CD4-positive, alpha-beta T cell treated with Interleukin-10 for 1 hour (primary cell): Measurements from ENCODE around the gene SH3PXD2B.
A peak's percentile ranks its signal among the peaks of the same experiment; 100 is the strongest.
"Not testable (repeated sequence)": the region's sequence is repeated elsewhere in the genome, so short reads cannot be mapped to it uniquely, and the experiment has no call there.

Experiments
- DNase-seq: peaks from one replicate; pipeline ENCODE4 v3.0.0-alpha.2; 2020

The SH3PXD2B gene

GRCh38 chr5:172417130-172417841 lies 37.0 kb downstream of the SH3PXD2B start:
- no peak for DNase-seq

GRCh38 chr5:172415362-172416275 lies 38.7 kb downstream of the SH3PXD2B start:
- no peak for DNase-seq

GRCh38 chr5:172414531-172415361 lies 39.6 kb downstream of the SH3PXD2B start:
- DNase-seq: no peak

DNA sequence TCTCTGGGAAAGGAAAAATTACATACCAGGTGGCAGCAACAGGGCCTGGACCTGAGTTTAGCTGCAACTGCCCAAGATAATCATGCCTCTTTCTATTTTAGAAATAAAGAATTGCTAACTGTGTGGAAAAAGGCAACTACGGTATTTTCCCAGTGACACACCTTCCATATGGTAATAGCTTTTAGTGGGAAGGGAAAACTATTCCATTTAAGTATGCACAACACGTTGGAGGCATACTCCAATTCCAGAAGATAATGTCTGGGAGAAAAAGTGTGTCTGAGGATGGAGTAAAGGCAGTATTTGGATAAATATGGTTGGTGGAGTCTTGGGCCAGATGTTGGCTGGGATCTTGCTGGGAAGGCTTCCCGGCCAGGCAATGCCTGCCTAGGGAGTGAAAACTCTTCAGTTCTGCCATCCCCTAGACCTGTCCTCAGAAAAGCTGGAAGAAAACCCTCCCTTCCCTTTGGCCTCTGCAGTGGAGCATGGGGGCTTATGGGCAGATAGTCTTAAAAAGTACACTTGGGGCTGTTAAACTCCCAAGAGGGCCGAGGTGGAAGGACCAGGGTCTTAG lies 40.6 kb downstream of the SH3PXD2B start:
- no peak for DNase-seq

GRCh38 chr5:172412724-172413286 lies 41.5 kb downstream of the SH3PXD2B start:
- DNase-seq: no peak

- DNase-seq: no peak
Measured at GRCh38 chr5:172411484-172412072, 42.7 kb downstream of the SH3PXD2B start.

GRCh38 chr5:172410662-172411483 lies 43.5 kb downstream of the SH3PXD2B start:
- DNase-seq: no peak

- peak; percentile 13 for DNase-seq
Measured at GRCh38 chr5:172410160-172410559, 44.2 kb downstream of the SH3PXD2B start.

GRCh38 chr5:172409477-172409876 lies 44.8 kb downstream of the SH3PXD2B start:
- not testable (repeated sequence) for DNase-seq

DNA sequence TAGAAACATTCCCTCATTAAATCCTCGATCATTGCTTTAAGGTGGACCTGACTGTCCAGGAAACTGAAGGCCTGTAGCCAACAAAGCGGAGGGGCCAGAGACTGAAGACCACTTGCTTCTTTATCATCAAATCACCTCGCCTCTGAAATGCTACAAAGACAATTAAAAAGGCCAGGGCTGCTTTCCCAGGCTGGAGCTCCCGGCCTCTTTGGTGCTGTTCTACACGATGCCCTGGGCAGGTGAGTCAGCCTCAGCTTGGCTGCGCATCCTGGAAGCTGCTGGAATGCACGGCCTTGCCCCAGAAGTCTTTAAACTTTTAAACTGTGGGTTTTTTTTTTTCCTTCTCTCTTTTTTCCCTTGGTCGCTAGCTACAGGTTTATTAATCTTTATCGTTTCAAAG lies 46.5 kb downstream of the SH3PXD2B start:
- DNase-seq: no peak

DNA sequence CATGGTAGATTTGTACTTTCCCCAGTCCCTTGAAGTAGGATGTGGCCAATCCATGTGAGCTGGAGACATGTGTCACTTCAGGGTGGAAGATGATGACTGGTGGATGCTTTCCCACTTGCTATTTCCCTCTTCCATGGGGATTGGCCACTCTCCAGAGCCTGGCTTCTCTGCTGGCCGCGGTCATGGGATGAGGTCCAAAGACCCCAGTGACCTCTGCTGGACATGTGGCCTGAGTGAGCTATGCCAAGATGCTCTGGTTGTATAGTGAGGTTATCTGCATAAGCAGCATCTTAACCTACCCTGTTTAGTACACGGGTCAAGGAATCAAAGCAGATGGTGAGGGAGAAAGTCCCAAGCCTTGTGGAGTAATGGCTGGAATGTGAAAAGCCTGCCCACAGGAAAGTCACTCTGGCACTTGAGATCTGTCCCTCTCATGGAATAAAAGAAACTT lies 47.1 kb downstream of the SH3PXD2B start:
- DNase-seq: no peak

DNA sequence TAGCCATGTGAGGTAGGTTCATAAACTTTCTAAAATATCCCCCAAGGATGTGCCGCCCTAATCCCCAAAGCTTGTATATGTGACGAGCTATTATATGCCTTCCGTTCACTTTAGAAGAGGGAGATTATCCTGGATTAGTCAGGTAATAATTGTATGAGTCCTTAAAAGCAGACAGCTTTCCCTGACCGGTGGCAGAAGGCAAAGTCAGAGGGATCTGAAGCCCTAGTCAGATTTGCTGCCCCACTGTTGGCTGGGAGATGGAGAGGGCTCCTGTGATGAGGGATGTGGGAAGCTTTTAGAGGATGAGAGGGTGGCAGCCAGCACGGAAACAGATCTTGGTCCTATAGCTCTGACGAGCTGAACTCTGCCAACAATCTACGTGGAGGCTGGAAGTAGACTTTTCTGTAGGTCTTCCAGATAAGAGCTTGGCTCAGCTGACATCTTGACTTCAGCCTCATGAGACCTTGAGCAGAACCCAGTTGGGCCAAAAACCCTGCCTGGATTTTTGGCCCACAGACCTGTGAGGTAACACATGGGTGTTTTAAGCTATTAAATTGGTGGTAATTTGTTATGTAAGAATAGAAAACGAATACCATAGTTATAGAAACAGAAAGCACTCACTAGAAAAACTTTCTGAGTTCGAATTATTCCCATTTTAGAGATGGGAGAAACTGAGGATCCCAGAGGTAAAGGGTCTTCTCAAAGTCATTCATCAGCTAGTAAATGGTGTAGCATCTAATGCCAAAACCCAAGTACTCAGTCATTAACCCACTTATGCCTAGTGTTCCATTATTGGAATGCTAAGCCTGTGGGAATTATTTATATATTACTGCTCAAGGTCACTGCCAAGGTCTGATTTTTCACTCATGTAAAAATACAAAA lies 48.9 kb downstream of the SH3PXD2B start:
- DNase-seq: no peak

GRCh38 chr5:172404746-172405145 lies 49.6 kb downstream of the SH3PXD2B start:
- DNase-seq: no peak

DNA sequence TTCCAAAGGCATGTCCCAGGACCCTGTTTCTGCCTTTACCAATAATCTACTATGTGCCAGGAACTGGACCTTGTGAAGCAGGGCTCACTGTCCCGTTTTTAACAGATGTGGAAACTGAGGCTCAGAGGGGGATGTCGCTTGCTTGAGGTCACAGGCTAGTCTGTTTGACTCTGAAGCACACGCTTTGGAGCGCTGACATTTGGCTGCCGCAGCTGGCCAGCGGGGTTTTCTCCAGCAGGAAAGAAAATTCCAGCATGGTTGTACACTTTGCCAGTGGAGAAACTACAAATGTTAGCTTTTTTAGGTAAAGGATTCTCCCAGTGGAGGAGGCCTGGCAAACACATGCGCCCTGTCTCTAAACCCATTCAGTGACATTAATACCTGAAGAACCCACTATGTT lies 50.5 kb downstream of the SH3PXD2B start:
- DNase-seq: no peak

DNA sequence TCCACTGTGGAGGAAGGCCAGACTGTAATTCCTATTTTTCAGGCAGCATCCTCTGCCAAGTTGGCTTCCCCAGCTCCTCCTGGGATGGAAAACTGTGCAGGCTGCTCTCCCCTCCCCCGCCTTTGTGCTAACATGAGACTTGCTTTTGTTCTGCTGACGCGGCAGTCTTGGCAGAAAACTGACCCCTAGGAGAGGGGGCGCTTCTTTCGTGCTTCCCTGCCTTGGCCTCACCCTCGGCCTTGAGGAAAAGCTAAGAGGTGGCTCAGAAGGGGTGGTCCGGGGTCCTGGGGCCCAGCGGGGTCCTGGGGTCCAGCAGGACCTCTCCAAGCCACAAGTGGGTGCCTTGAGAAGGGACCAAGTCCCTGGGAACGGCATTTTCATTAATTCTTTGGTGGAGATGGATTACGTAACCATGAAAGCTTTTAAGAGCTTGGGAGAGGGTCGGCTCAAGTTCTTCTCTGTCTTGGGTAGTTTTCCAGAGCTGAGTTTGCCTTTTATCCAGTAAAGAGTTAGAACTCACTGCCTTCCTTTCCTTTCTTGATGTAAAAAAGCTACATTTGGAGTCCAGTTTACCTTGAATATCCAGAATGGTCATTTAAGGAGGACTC lies 51.0 kb downstream of the SH3PXD2B start:
- no peak for DNase-seq

- DNase-seq: no peak
Measured at GRCh38 chr5:172402531-172403188, 51.7 kb downstream of the SH3PXD2B start.

DNA sequence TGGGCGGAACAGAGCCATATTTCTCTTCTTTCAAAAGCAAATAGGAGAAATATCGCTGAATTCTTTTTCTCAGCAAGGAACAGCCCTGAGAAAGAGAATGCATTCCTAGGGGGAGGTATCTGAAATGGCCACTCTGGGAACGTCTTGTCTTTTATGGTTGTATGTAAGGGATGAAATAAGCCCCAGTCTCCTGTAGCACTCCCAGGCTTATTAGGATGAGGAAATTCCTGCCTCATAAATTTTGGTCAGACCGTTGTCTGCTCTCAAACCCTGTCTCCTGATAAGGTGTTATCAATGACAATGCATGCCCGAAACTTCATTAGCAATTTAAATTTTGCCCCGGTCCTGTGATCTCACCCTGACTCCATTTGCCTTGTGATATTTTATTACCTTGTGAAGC lies 52.3 kb downstream of the SH3PXD2B start:
- DNase-seq: not testable (repeated sequence)

GRCh38 chr5:172399826-172400225 lies 54.5 kb downstream of the SH3PXD2B start:
- no peak for DNase-seq

- no peak for DNase-seq
Measured at GRCh38 chr5:172399336-172399735, 55.0 kb downstream of the SH3PXD2B start.
